GM21529 (cell line): ENCODE data around the gene ZBTB42.

Source experiments
- ATAC-seq: cut with Tn5 transposase; IDR thresholded peaks from one replicate; pipeline ENCODE4 v1.9.1; 2021; ENCODE audit not compliant: unreplicated experiment

The ZBTB42 gene

GRCh38 chr14:104794631-104794992 lies 6.3 kb upstream of the ZBTB42 start:
- ATAC-seq, result no peak

- peak; percentile 37 for ATAC-seq
Observed at GRCh38 chr14:104794993-104795780, 5.7 kb upstream of the ZBTB42 start, which contains the start of gene AKT1. TSS of gene AKT1 (minus strand) at chr14:104795748. CDS start at chr14:104792643, 3,105 bp downstream.

- no peak for ATAC-seq
Observed at GRCh38 chr14:104795781-104796686, 4.9 kb upstream of the ZBTB42 start.

GRCh38 chr14:104796687-104797081 lies 4.2 kb upstream of the ZBTB42 start:
- no peak for ATAC-seq

GRCh38 chr14:104797115-104798044 lies 3.5 kb upstream of the ZBTB42 start:
- ATAC-seq, result no peak

GRCh38 chr14:104798300-104799243 lies 2.3 kb upstream of the ZBTB42 start:
- ATAC-seq, result no peak

- ATAC-seq, result no peak
Observed at GRCh38 chr14:104799244-104800014, 1.5 kb upstream of the ZBTB42 start.

- peak; percentile 47 for ATAC-seq
Observed at GRCh38 chr14:104800015-104800770, 708 bp upstream of the ZBTB42 start.

GRCh38 chr14:104801520-104802393 lies 856 bp downstream of the ZBTB42 start:
- ATAC-seq, result no peak

- ATAC-seq, result no peak
Observed at GRCh38 chr14:104802394-104803184, 1.7 kb downstream of the ZBTB42 start.

- no peak for ATAC-seq
Observed at GRCh38 chr14:104803280-104803911, 2.5 kb downstream of the ZBTB42 start.

- ATAC-seq, result no peak
Observed at GRCh38 chr14:104803912-104804410, 3.1 kb downstream of the ZBTB42 start.

GRCh38 chr14:104804481-104805325 lies 3.8 kb downstream of the ZBTB42 start:
- ATAC-seq, result no peak

GRCh38 chr14:104805326-104805678 lies 4.4 kb downstream of the ZBTB42 start:
- ATAC-seq, result no peak
